Hair follicle dermal papilla cell (primary cell): ENCODE results near the gene RDM1. TPM values are rescaled to one million over a fixed set of nuclear protein-coding genes. Genes with fewer than 3 reads are reported as not detected.
A peak's percentile ranks its signal among the peaks of the same experiment; 100 is the strongest.

ENCODE experiments used
- small RNA-seq: library from RNA; depleted of rRNA; stranded (forward); fragments of <200 nt; gene quantifications from one replicate; pipeline ENCODE3, GENCODE V24; 2012
- total RNA-seq: library from RNA; depleted of rRNA; stranded (reverse); fragments of >200 nt; gene quantifications from 2 replicates; pipeline ENCODE4 v1.2.3, GENCODE V29; 2012

RDM1 gene
- not detected in 2 replicates for total RNA-seq

GRCh38 chr17:35930211-35931065 lies at the start of gene RDM1:
RDM1 (minus strand) TSS chr17:35930773; CDS start chr17:35930727, 46 bp downstream.

GRCh38 chr17:35943537-35943936 lies 13.0 kb upstream of the RDM1 start, which contains the start of gene LYZL6:
LYZL6 (minus strand) TSS chr17:35943713; CDS start chr17:35939356, 4,357 bp downstream.

GRCh38 chr17:35879773-35880654 lies 50.6 kb downstream of the RDM1 start, which contains the start of gene CCL5:
CCL5 (minus strand) TSS chr17:35880360.

GRCh38 chr17:35868737-35869136 lies 61.8 kb downstream of the RDM1 start, which contains the start of gene HEATR9:
HEATR9 (minus strand) TSS chr17:35868891; CDS start chr17:35868742, 149 bp downstream.

Small RNAs within 50 kb of the gene (small RNA-seq; reads per million reads assigned to genes)
- 517 reads per million, percentile 99 among the genes with 10 or more reads in this experiment for gene RF00100

Other genes starting within 250 kb of the RDM1 start
- gene RASL10B, start 199.1 kb downstream of the RDM1 start, total RNA-seq = 0.85 and 0.97 TPM in 2 replicates
- gene GAS2L2, start 177.5 kb downstream of the RDM1 start, total RNA-seq = not detected in 2 replicates
- not detected in 2 replicates for gene C17orf50, start 169.9 kb downstream of the RDM1 start, total RNA-seq
- gene MMP28, start 135.1 kb downstream of the RDM1 start, total RNA-seq = 0.16 and 1.2 TPM in 2 replicates
- 31.9 and 44.0 TPM in 2 replicates for gene TAF15, start 121.3 kb downstream of the RDM1 start, total RNA-seq
- gene HEATR9, start 61.9 kb downstream of the RDM1 start, total RNA-seq = not detected in 2 replicates
- 0.16 TPM in 1 of 2 replicates, not detected in the other for gene CCL5, start 50.4 kb downstream of the RDM1 start, total RNA-seq
- gene LYZL6, start 12.9 kb upstream of the RDM1 start, total RNA-seq = not detected in 2 replicates
- not detected in 2 replicates for gene CCL16, start 50.7 kb upstream of the RDM1 start, total RNA-seq
- gene CCL14, start 56.0 kb upstream of the RDM1 start, total RNA-seq = not detected in 2 replicates
- gene CCL15, start 70.8 kb upstream of the RDM1 start, total RNA-seq = not detected in 2 replicates
- not detected in 2 replicates for gene CCL23, start 87.2 kb upstream of the RDM1 start, total RNA-seq
- not detected in 2 replicates for gene CCL18, start 133.5 kb upstream of the RDM1 start, total RNA-seq
- gene CCL3, start 159.4 kb upstream of the RDM1 start, total RNA-seq = not detected in 2 replicates
- gene CCL4, start 173.1 kb upstream of the RDM1 start, total RNA-seq = 0.32 TPM in 1 of 2 replicates, not detected in the other
- gene TBC1D3B, start 245.9 kb upstream of the RDM1 start, total RNA-seq = not detected in 2 replicates